Measurements from ENCODE around the gene PCCA. TPM values are rescaled to one million over a fixed set of nuclear protein-coding genes. Genes with fewer than 3 reads are reported as not detected.

The PCCA gene
- polyA plus RNA-seq, 1 of the 3 experiments (the other 2 are of a cell fraction), result 7.3 TPM

GRCh38 chr13:100298691-100299090, 209.8 kb downstream of the PCCA start:
- ChIA-PET CTCF (no interaction called here), POLR2A (no interaction called here)
- no peak for DNase-seq
- Histone ChIP-seq H3K27me3 (ENCODE audit: insufficient read depth) (no peaks in the 10 kb centered on the region), H3K36me3 (replicated peaks in 1 of 2; ENCODE audit: control insufficient read depth in 1 of 2, insufficient read depth in 2 of 2, low read length in 1 of 2) (peaks cover 2 to 13% of the 10 kb centered on the region in 2 experiments), H3K9me2 (no peaks in the 10 kb centered on the region), H3K79me2 (ENCODE audit: insufficient read depth) (no peaks in the 10 kb centered on the region), H4K20me1 (ENCODE audit: insufficient read depth) (no peaks in the 10 kb centered on the region), H3K9ac (no peak overlapping the region), H3K4me1 (ENCODE audit: control insufficient read depth in 1 of 2, insufficient read depth in 2 of 2, low read depth in 1 of 2, low read length in 1 of 2) (peaks cover 9 to 23% of the 10 kb centered on the region in 2 experiments; a peak in 3 of 4 replicates), H3K27ac (ENCODE audit: low read depth in 2 of 2, low read length in 1 of 2) (no peak overlapping the region), H2AFZ (ENCODE audit: low read depth) (no peak overlapping the region), H3F3A (replicated peaks; ENCODE audit: insufficient read depth) (no peaks in the 10 kb centered on the region), H3K4me2 (no peak overlapping the region), H3K4me3 (ENCODE audit: low read depth in 2 of 2, low read length in 1 of 2) (no peak overlapping the region), H3K9me3 (no peaks in the 10 kb centered on the region)
- TF ChIP-seq ZBTB33 (IDR thresholded peaks at IDR 0.05; ENCODE audit: borderline replicate concordance, low read depth) (no peak), SIN3A (IDR thresholded peaks at IDR 0.05; ENCODE audit: borderline replicate concordance, low read depth, low read length) (no peak), RFX5 (IDR thresholded peaks at IDR 0.05; ENCODE audit: low read length) (no peak), JUND (IDR thresholded peaks at IDR 0.05) (no peak), FOSL2 (IDR thresholded peaks at IDR 0.05; ENCODE audit: borderline replicate concordance, low read depth) (no peak), MAX (IDR thresholded peaks at IDR 0.05; ENCODE audit: low read depth) (no peak), TAF1 (IDR thresholded peaks at IDR 0.05; ENCODE audit: borderline replicate concordance, low read depth, low read length) (no peak), ELF1 (IDR thresholded peaks at IDR 0.05) (no peak), YY1 (IDR thresholded peaks at IDR 0.05; ENCODE audit: low read depth) (no peak), EZH2phosphoT487 (IDR thresholded peaks at IDR 0.05; ENCODE audit: borderline replicate concordance, low read depth) (no peak), IRF3 (IDR thresholded peaks at IDR 0.05; ENCODE audit: low read depth, low read length) (no peak), TEAD4 (IDR thresholded peaks at IDR 0.05; ENCODE audit: borderline replicate concordance, insufficient read depth) (no peak), RAD21 (IDR thresholded peaks at IDR 0.05; ENCODE audit: low read length) (no peak), FOXJ3 (CRISPR knock-in tag; IDR thresholded peaks at IDR 0.05) (no peak), FOXM1 (IDR thresholded peaks at IDR 0.05; ENCODE audit: low read depth) (no peak), SMC3 (IDR thresholded peaks at IDR 0.05; ENCODE audit: low read depth, low read length) (no peak), MXI1 (IDR thresholded peaks at IDR 0.05; ENCODE audit: low read depth, low read length) (no peak), PBX3 (IDR thresholded peaks at IDR 0.05) (no peak), TCF12 (IDR thresholded peaks at IDR 0.05) (no peak)
- WGBS (ENCODE audit: low lambda C conversion rate), result 95% methylated on average over 2 of the region's 2 CpGs
